GM21360 (cell line): ENCODE measurements around the gene NPBWR2.
"Not testable (repeated sequence)": the region's sequence is repeated elsewhere in the genome, so short reads cannot be mapped to it uniquely, and the experiment has no call there.

Experiments
- ATAC-seq: cut with Tn5 transposase; IDR thresholded peaks from one replicate; pipeline ENCODE4 v1.9.1; 2021; ENCODE audit warnings: mild to moderate bottlenecking, moderate library complexity; ENCODE audit not compliant: unreplicated experiment

NPBWR2 gene

DNA sequence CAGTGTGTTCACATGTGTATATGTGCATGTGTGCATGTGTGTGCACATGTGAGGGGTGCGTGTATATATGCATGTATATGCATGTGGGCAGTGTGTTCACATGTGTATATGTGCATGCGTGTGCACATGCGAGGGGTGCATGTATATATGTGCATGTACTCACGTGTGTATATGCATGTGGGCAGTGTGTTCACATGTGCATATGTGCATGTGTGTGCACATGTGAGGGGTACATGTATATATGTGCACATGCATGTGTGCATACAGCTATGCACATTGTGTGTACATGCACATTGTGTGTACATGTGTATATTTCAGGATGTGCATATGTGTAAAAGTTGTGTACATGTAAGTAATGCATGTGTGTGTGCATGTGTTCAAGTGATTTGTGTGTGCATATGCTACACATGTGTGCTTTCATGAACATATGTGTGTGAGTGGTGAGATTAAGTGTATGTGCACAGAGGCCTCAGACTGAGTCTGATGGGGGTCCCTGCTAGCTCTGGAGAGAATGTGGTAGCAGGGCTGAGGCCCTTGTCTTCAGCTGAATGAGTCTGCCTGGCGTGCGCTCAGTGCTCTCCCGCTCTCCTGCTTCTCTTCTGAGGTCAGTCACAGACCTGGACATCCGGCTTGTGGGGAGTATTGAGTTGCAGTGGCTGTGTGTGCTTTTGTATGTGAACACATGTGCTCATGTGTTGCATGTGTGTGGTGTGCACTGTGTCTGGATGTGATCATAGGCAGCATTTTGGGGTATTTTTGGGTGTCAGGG is 37.0 kb upstream of the NPBWR2 start:
- ATAC-seq = no peak

DNA sequence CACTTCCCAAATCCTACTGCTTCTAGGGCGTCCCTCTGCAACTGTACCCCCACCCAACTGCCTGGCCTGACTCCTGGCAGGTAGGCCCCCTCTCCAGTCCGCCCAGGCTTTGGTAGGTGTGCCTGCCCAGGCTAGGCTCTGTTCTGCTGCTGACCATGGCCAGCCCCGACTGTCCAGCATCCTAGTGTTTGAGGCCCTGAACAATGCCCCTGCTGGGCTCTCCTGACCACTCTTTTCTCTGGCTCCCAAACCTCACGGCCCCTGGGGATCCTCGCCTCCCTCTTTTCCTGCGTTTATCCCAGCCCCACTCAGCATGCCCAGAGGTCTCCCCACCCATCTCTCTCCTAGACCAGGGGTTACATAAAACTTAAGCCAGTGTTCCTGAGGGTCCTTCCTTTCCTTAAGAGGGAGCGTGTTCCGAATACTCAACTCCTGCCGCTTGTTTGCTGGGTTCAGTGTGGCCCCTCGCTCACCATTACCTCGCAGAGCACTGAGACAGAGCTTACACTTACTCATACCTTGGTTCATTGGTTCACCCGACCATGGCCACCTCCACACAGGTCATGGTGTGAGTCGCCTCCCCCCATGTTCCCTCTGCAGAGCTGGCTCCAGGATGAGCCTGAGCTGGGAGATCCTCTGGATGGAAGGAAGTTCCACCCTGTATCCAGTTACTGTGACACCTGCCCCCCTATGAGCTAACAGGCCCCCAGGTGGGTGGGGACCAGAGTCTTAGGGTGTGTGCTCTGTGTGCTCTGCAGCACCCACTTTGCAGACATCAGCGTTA is 35.8 kb upstream of the NPBWR2 start:
- ATAC-seq = no peak

DNA sequence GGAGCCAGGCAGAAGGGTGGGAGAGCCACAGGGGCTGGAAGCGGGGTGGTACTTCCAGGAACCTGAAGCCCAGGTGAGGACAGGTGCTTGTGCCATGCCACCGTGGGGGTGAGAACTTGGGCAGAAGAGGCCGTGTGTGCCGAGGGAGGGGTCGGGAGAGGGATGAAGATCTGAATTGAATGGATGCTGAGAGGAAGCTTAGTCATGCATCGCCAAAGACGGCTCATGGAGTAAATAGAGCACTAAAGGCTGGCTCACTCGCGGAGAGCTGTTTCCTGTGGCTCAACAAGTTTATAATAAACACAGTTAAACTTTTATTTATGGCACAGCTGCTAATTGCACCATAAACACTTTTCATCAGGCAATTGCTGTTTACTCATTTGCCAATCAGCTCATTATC is 35.2 kb upstream of the NPBWR2 start:
- no peak for ATAC-seq

DNA sequence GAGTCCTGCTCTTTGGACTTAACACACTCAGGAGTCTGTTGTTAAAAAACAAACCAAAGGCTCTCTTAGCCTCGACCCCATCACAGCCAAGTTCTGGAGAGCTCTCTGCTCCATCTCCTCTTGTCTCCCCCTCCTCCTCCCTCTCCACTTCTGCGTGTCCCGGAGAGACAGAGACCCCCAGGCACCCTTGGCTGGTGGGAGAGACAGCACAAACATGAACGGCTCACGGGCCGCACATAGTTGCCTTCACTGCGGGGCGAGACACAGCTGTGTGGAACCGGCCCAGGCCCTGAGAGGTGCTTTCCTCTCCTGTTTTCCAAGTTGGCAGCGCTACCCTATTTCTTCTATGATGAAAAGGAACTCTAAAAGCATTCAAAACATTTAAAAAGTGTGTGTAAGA is 33.6 kb upstream of the NPBWR2 start:
- ATAC-seq = no peak

DNA sequence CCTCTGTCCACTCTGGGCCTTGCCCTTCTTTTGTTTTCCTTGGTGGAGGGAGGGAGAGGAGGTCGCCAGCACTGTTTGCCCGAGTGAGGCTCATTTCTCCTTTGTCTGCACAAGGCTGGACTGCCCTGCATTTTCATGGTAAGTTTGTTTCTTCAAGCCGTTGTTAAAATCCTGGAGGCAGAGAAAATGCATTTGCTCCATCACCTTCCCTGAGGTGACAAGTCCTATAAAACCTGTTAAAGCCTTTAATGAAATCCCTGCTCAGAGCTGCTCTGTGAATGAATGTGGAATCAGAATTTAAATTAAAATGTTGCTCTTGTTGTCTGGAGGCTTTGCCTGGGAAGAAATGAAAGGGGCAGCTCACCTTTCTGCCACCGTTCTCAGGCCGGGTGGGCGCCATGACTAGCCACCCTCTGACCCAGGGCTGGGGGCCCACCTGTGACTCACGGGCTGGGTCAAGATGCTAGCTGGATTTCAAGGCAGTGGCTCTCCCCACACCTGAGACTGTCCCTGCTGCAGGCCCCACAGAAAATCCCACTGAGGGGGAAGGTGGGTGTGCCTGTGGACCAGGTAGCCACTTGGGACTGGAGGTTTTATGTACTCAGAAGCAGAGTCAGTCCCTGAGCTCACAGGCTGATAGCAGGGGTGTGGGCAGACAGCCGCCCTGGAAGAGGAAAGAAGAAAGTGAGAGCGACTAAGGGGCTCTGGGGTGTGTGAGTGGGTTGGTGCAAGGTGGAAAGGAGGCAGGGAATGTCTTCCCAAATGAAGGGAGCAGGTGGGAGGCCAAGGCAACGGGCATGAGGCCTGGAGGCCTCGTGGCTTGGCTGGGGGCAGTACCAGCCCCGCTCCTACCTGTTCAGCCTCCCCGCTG is 32.9 kb upstream of the NPBWR2 start:
- no peak for ATAC-seq

DNA sequence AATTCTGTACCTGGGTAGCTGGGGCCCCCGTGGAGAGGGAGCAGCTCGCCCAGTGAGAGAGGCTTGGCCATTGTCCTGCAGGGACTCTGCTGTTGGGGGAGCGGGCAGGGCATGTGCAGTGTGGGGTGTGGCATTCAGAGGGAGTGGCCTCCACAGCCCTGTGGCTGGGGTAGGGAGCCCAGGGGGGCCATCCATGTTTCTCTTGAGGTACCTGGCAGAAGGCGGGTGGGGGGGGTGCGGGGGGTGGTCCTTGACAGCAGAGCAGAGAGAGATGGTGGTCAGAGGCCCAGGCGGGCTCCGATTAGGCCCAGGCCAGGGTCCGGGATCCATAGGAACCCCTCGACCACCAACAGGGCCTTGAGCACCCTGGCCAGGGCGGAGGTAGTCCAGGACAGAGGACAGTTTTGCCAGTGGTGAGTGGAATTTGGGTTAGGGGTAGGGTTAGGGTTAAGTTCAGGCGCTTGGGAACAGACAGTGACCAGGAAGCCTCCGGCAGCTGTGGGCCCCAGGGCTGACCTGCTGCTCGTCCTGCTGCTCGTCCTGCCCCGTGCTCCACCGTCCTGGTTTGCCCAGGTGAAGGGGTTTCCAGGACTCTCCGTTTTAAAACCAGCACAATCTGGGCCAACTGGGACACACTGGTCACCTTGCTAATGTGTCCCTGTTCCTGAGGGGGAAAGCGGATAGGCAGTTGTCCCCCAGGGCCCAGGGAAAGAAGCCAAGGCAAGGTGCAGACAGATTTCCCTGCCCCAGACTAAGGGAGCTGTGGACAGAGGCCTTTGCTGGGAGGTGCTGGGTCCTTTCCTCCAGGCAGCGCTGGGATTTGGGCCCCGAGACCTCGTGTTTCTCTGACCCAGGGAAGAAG is 32.1 kb upstream of the NPBWR2 start:
- ATAC-seq = no peak

DNA sequence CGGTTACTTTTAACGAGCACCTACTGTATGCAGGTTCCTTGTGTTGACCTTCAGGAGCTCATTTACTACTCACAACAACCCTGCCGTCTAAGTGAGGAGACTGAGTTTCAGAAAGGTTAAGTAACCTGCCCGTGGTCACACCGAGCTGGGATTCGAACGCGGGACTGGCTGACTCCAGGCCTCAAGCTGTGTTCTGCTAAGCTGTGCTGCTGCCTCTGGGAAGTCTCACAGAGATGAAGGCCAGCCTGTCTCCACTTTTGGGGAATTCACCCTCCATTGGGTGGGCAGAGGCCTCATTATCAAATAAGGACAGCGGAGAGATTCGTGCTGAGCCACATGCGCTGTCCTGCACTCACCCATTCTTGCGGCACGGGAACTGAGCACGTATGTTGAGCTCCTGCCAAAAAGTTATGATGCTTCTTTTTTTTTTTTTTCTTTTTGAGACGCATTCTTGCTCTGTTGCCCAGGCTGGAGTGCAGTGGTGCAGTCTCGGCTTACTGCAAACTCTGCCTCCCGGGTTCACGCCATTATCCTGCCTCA is 31.0 kb upstream of the NPBWR2 start:
- ATAC-seq = no peak

DNA sequence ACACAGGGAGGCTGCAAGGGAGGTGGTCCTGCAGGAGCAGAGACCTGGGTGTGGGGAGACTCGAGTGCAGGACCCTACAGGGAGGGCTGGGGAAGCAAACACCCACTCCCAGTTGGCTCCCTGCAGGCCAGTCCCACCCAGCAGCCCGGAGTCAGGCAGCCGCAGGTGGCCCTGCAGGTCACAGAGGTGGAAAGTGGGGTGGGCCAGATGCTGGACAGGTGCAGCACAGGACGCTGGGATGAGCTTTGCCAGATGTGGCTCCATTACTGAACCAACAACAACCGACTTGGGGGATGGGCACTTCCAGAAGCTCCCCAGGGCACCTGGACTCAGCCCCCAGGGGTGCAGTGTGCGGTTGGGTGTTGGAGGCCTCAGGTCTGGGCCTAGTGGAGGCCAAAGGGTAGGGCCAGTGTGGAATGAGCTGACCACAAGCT is 30.2 kb upstream of the NPBWR2 start:
- no peak for ATAC-seq

DNA sequence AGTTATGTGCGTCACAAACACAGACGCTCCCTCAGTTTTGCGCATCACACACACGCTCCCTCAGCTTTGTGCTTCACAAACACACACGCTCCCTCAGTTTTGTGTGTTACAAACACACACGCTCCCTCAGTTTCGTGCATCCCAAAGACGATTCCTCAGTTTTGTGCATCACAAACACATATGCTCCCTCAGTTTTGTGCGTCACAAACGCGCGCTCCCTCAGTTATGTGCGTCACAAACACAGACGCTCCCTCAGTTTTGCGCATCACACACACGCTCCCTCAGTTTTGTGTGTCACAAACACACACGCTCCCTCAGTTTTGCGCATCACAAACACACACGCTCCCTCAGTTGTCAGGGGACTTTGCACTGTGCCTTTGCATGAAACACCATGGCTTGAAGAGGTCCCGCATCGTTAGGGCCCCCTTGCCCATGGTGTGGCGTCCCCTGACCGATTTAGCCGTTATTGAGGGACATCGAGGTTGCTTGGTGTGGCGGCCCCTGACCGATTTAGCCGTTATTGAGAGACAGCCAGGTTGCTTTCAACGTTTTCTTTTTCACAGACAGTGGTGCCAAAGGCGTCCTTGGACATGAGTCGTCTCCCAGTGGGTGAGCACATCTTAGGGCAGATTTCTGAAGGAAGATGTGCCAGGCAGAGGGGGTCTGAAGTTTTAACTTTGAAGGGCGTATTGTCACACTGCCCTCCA is 28.8 kb upstream of the NPBWR2 start:
- no peak for ATAC-seq

DNA sequence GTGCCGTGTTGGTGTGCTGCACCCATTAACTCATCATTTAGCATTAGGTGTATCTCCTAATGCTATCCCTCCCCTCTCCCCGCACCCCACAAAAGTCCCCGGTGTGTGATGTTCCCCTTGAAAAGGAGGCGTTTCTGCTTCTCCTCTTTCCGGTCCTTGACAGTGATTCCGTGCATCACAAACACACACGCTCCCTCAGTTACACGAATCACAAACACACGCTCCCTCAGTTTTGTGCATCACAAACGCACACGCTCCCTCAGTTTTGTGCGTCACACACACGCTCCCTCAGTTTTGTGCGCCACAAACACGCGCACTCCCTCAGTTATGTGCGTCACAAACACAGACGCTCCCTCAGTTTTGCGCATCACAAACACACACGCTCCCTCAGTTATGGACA is 27.4 kb upstream of the NPBWR2 start:
- not testable (repeated sequence) for ATAC-seq

DNA sequence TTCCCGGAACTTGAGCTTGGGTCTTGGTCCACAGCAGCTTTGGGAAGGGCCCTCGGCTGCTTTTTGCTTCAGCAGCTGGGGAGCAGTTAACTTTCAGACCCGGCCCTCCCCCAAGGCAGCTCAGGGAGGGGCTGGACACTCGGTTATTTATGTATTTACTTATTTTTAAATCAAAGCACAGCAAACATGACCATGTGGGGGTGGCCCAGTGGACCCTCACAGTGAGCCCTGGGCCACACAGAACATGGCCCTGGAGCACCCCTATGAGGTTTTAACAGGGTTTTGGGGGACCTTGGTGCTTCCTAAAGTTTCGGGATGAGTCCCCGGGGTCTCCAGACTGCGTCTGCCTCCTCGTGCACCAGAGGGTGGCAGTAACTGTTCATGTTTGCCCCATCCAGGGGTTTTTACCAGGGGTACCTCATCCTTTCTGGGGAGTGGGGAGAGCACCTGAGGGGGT is 26.6 kb upstream of the NPBWR2 start:
- ATAC-seq = no peak

DNA sequence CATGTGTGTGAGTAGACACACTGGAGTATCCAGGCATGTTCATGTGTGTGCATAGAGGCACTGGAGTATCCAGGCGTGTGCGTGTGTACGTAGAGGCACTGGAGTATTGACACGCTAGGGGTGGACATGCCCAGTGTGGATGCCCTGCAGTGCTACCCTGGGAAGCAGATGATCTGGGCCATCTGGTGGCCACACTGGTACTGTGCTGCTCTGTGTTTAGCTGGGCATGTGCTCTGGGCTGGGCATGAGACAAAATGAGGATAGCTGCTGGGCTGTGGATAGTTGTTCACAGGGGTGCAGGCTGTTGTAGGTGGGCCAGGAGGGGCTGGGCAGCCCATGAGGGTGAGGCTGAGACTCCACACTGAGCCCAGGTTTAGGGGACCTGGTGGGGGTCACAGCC is 24.0 kb upstream of the NPBWR2 start:
- ATAC-seq = no peak

DNA sequence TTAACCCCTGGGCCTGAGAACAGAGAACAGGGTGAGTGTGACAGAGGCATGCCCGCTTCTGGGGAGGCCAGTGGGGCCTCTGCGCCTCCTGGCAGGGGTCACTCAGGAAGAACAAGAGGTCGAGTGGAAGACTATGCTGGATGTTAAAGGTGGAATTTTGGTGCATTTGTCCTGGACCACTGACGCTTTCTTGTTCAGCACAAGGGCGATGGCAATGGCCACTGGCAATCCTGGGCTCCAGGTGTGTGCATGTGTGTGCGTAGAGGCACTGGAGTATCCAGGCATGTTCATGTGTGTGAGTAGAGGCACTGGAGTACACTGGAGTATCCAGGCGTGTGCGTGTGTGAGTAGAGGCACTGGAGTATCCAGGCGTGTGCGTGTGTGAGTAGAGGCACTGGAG is 23.5 kb upstream of the NPBWR2 start:
- ATAC-seq = no peak

DNA sequence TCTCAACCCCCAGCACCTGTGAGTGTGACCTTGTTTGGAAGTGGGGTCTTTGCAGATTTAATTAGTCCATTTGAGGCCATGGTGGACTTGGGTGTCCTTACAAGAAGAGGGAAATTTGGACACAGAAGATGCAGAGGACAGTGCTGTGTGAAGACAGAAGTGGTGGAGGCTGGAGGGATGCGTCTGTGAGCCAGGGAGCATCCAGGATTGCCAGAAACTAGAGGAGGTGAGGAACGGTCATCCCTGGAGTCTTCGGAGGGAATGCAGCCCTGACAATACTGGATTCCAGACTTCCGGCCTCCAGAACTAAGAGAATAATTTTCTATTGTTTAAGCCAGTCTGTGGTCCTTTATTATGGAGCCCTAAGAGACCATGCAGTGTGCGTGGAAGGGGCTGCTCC is 22.9 kb upstream of the NPBWR2 start:
- ATAC-seq = no peak

DNA sequence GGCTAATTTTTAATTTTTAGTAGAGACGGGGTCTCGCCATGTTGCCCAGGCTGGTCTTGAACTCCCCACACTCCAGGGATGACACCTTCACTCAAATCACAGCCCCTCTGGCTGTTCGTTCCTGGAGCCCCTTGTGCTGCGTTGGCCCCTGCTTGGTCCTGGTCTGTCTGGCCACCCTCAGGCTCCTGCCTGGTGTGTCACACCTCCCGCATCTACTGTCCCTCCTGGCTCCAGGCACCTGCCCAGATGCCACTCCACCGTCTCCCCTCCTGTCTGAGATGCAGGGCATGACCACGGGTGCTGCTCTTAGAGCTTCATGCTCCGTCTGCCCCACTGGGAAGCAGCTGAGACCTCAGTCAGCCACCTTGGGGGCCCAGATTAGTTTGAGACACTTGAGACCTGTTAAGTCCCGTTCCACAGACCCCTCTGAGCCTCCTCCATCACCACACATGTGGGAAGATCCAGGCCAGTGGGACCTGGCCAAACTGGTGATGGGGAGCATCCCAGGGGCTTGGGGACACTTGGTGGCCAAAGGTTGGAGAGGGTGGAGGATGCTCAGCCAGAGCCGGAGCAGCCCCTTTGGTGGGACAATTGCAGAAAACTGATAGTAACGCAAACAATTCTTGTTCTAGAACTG is 21.9 kb upstream of the NPBWR2 start:
- no peak for ATAC-seq

DNA sequence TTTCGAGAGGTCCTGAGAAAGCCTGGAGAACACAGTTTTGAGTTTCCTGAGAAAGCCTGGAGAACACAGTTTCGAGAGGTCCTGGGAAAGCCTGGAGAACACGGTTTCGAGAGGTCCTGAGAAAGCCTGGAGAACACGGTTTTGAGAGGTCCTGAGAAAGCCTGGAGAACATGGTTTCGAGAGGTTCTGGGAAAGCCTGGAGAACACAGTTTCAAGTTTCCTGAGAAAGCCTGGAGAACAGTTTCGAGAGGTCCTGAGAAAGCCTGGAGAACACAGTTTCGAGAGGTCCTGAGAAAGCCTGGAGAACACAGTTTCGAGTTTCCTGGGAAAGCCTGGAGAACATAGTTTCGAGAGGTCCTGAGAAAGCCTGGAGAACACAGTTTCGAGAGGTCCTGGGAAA is 16.2 kb upstream of the NPBWR2 start:
- not testable (repeated sequence) for ATAC-seq

DNA sequence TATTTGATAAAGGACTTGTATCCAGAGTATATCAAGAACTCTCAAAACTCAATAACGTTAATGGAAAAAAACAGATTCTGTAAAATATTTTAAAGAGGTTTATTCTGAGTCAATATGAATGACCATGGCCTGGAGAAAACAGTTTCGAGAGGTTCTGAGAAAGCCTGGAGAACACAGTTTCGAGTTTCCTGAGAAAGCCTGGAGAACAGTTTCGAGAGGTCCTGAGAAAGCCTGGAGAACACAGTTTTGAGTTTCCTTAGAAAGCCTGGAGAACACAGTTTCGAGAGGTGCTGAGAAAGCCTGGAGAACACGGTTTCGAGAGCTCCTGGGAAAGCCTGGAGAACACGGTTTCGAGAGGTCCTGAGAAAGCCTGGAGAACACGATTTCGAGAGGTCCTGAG is 15.6 kb upstream of the NPBWR2 start:
- ATAC-seq = not testable (repeated sequence)

DNA sequence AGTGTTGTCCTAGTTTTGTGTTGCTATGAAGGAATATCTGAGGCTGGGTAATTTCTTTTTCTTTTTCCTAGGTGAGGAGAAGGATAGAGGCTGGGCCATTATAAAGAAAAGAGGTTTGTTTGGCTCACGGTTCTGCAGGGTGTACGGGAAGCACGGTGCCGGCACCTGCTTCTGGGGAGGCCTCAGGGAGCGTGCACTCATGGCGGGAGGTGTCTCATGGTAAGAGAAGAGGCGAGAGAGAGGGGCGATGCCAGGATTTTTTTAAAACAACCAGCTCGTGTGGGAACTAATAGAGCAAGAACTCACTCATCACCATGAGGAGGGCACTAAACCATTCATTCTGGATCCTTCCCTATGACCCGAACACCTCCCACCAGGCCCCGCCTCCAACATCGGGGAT is 14.2 kb upstream of the NPBWR2 start:
- ATAC-seq = no peak
